GM18517 (cell line): ENCODE measurements around the gene LAMTOR4.

Source experiments
- ATAC-seq: cut with Tn5 transposase; IDR thresholded peaks from one replicate; pipeline ENCODE4 v1.9.1; 2021; ENCODE audit warnings: mild to moderate bottlenecking, moderate library complexity; ENCODE audit not compliant: unreplicated experiment

LAMTOR4 gene

DNA sequence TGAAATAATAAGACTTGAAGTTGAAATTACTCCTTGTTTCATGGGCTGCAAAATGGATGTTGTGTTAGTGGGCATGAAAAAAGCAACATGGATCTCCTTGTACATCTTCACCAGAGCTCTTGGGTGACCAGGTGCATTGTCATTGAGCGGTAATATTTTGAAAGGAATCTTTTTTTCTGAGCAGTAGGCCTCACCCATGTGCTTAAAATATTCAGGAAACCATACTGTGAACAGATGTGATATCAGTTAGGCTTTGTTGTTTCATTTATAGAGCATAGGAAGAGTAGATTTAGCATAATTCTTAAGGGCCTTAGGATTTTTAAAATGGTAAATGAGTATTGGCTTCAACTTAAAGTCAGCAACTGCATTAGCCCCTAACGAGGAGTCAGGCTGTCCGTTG is 44.3 kb downstream of the LAMTOR4 start:
- ATAC-seq: no peak

DNA sequence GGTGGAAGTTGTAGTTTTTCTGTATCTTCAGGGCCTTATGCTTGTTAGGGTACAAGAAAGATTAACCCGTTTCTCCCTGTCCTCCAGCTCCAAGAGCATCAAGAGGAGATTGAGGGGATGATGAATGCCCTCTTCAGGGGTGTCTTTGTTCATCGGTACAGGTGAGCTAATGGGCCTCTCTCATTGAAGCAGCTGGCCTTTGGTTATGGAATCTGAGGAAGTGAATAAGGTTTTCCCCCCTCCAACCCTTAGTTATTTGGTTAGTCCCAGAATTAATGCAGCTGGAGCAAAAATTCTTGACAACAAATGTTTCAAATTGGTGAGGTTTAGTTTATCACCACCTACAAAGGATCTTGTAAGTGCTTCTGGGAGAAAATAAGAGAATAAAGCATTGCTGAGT is 46.5 kb downstream of the LAMTOR4 start:
- no peak for ATAC-seq

DNA sequence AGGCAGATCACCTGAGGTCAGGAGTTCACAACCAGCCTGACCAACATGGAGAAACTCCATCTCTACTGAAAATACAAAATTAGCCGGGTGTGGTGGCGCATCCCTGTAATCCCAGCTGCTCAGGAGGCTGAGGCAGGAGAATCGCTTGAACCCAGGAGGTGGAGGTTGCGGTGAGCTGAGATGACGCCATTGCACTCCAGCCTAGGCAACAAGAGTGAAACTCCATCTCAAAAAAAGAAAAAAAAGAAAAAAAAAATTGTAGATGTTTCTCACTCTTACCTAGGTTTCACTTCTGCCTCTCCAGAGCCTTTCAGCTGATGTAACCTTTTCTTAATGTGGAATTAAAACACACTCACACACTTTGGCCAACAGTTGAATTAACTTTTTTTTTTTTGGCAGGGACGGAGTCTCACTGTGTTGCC is 47.2 kb downstream of the LAMTOR4 start:
- ATAC-seq: peak; percentile 68

DNA sequence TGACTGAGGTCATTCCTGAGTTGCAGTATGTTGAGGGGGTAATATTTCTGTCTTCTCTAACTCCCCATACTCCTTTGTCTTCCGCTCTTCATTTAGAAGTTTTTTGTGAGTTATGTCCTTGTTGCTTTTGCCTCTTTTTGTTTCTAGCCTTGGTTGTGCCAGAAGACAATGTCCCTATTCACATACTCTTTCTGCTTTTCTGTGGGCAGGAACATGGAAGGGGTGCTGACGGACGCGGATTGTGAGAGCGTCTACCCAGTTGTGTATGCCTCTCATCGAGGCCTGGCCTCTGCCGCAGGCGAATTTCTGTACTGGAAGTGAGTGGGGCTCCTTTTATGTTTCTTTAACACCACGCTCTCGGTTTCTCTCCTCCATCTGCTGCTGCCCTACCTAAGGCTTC is 49.5 kb downstream of the LAMTOR4 start:
- ATAC-seq: no peak

DNA sequence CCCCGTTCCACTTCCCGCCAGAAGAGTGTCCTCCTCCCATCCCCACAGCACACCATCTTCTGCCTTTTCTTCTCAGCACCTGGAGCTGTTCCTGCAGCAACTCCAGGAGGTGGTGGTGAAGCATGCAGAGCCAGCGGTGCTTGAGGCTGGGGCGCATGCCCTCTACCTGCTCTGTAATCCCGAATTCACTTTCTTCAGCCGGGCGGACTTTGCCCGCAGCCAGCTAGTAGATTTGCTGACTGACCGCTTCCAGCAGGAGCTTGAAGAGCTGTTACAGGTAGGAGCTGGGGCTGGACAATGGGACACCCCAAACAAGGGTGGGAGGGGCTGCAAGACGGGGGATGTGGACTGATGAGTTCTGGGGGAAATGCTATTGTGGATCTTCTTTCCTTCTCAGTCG is 52.0 kb downstream of the LAMTOR4 start:
- no peak for ATAC-seq
